IMR-90 (cell line): Measurements from ENCODE around the gene FAM151A. TPM values are rescaled to one million over a fixed set of nuclear protein-coding genes. Genes with fewer than 3 reads are reported as not detected.

Experiments used
- ATAC-seq: fragments of 200-7000 bp; cut with Tn5 transposase; 2 replicates; pipeline ENCODE4 v1.9.1; 2020; ENCODE audit warnings: low read depth, mild to moderate bottlenecking, moderate library complexity
- BruUV-seq: library from RNA; stranded (reverse); fragments of 400-500 nt; replicated peaks from 2 replicates; lab custom pipeline; 2021; lab: Mats Ljungman, UMichigan
- CTCF ChIA-PET: fragments of 300-600 bp; formaldehyde crosslinking; extraction: SDS; loops from one replicate; lab custom pipeline; 2021; ENCODE audit warnings: antibody characterized with exemption; lab: Yijun Ruan, JAX
- POLR2A ChIA-PET: fragments of 300-600 bp; sonication (Branson Sonifier 250); formaldehyde crosslinking; loops from one replicate; lab custom pipeline; 2022; ENCODE audit warnings: antibody characterized with exemption; ENCODE audit not compliant: unreplicated experiment; lab: Charles Lee
- DNase-seq: peaks from one replicate; pipeline ENCODE4 v3.0.0; 2013
- H2AFZ ChIP-seq: replicated peaks from 2 replicates; pipeline ENCODE3; 2013; ENCODE audit warnings: low read length, mild to moderate bottlenecking; ENCODE audit not compliant: poor library complexity
- H2AK5ac ChIP-seq: 2 replicates; pipeline ENCODE4 v1.6.1; 2013; ENCODE audit warnings: low read depth, low read length, inconsistent platforms
- H2AK9ac ChIP-seq: replicated peaks from 2 replicates; pipeline ENCODE3; 2013; ENCODE audit warnings: mild to moderate bottlenecking, low read depth, low read length, moderate library complexity; ENCODE audit not compliant: poor library complexity
- H2BK120ac ChIP-seq: 2 replicates; pipeline ENCODE4 v1.6.1; 2013; ENCODE audit warnings: low read depth, low read length, inconsistent platforms
- H2BK15ac ChIP-seq: 3 replicates; pipeline ENCODE4 v1.6.1; 2013; ENCODE audit warnings: low read depth, low read length, inconsistent platforms
- H2BK20ac ChIP-seq: 2 replicates; pipeline ENCODE4 v1.6.1; 2013; ENCODE audit warnings: low read depth, mild to moderate bottlenecking, inconsistent platforms, low read length, moderate library complexity
- H2BK5ac ChIP-seq: 2 replicates; pipeline ENCODE4 v1.6.1; 2013; ENCODE audit warnings: mild to moderate bottlenecking, low read depth, low read length, inconsistent platforms; ENCODE audit not compliant: poor library complexity, severe bottlenecking
- H3K14ac ChIP-seq: replicated peaks from 2 replicates; pipeline ENCODE4 v1.6.1; 2013; ENCODE audit warnings: low read depth, low read length, inconsistent platforms
- H3K18ac ChIP-seq: 2 replicates; pipeline ENCODE4 v1.6.1; 2013; ENCODE audit warnings: low read depth, low read length, control low read depth
- H3K23ac ChIP-seq: 2 replicates; pipeline ENCODE4 v1.6.1; 2013; ENCODE audit warnings: low read depth, low read length, inconsistent platforms
- H3K27ac ChIP-seq: 2 replicates; pipeline ENCODE4 v1.5.1; 2013; ENCODE audit warnings: mild to moderate bottlenecking, control low read depth, low read length; ENCODE audit not compliant: insufficient read depth
- H3K27me3 ChIP-seq: 2 replicates; pipeline ENCODE4 v1.6.1; 2013; ENCODE audit warnings: low read length; ENCODE audit not compliant: control insufficient read depth, insufficient read depth
- H3K36me3 ChIP-seq: 2 replicates; pipeline ENCODE4 v1.6.1; 2013; ENCODE audit warnings: low read length, mixed read lengths; ENCODE audit not compliant: control insufficient read depth, insufficient read depth
- H3K4ac ChIP-seq: 2 replicates; pipeline ENCODE4 v1.6.1; 2013; ENCODE audit warnings: low read depth, low read length, inconsistent platforms
- H3K4me1 ChIP-seq: 2 replicates; pipeline ENCODE4 v1.6.1; 2013; ENCODE audit warnings: low read length, mixed read lengths; ENCODE audit not compliant: control insufficient read depth, insufficient read depth
- H3K4me2 ChIP-seq: 2 replicates; pipeline ENCODE4 v1.6.1; 2013; ENCODE audit warnings: low read depth, mild to moderate bottlenecking, control low read depth, low read length, moderate library complexity
- H3K4me3 ChIP-seq: 2 replicates; pipeline ENCODE4 v1.5.1; 2013; ENCODE audit warnings: low read depth, mild to moderate bottlenecking, control low read depth, low read length, moderate library complexity; ENCODE audit not compliant: insufficient read depth
- H3K56ac ChIP-seq: 2 replicates; pipeline ENCODE4 v1.6.1; 2013; ENCODE audit warnings: low read length, inconsistent platforms; ENCODE audit not compliant: insufficient read depth; ENCODE audit errors: extremely low read depth
- H3K79me1 ChIP-seq, 2 experiments: 2 replicates each; pipeline ENCODE4 v1.6.1; 2013; ENCODE audit warnings: low read length in 2 of 2, inconsistent platforms in 1 of 2, low read depth in 1 of 2
- H3K9ac ChIP-seq: 2 replicates; pipeline ENCODE4 v1.6.1; 2013; ENCODE audit warnings: low read depth, low read length, control low read depth
- H3K9me1 ChIP-seq: 2 replicates; pipeline ENCODE4 v1.6.1; 2013; ENCODE audit warnings: low read length, inconsistent platforms; ENCODE audit not compliant: insufficient read depth
- H3K9me3 ChIP-seq: 2 replicates; pipeline ENCODE4 v1.6.1; 2013; ENCODE audit warnings: low read length; ENCODE audit not compliant: control insufficient read depth, insufficient read depth
- H4K20me1 ChIP-seq: 2 replicates; pipeline ENCODE4 v1.6.1; 2013; ENCODE audit warnings: low read length, inconsistent platforms; ENCODE audit not compliant: insufficient read depth
- H4K5ac ChIP-seq: 2 replicates; pipeline ENCODE4 v1.6.1; 2013; ENCODE audit warnings: mild to moderate bottlenecking, low read depth, low read length, control low read depth
- H4K8ac ChIP-seq, 2 experiments: 2 replicates each; pipeline ENCODE4 v1.6.1; 2013; ENCODE audit warnings: low read depth in 2 of 2, low read length in 2 of 2, control low read depth in 1 of 2, inconsistent platforms in 1 of 2
- H4K91ac ChIP-seq: 2 replicates; pipeline ENCODE4 v1.6.1; 2013; ENCODE audit warnings: low read depth, low read length, inconsistent platforms; ENCODE audit not compliant: insufficient read depth
- CTCF ChIP-seq: conservative IDR thresholded peaks from 2 replicates; pipeline ENCODE4 v1.5.1; 2012; ENCODE audit warnings: mild to moderate bottlenecking, low read depth, low read length, improper control_type of control experiment
- ELK1 ChIP-seq: fragments of 150-350 bp; IDR thresholded peaks from 2 replicates; pipeline ENCODE4 v1.6.1; 2016; ENCODE audit warnings: low read depth, mild to moderate bottlenecking, low read length, moderate library complexity, borderline replicate concordance
- FOS ChIP-seq: fragments of 150-350 bp; IDR thresholded peaks from 2 replicates; pipeline ENCODE4 v1.6.1; 2016; ENCODE audit warnings: low read depth, low read length
- NFE2L2 ChIP-seq: fragments of 150-350 bp; IDR thresholded peaks from 2 replicates; pipeline ENCODE4 v1.6.1; 2016; ENCODE audit warnings: low read depth, mild to moderate bottlenecking, low read length
- WGBS, 2 experiments: methylation state at CpG; one replicate each; pipeline versions ENCODE4 v1.1.5 to v1.1.7; 2013; ENCODE audit warnings: missing lambda C conversion rate in 2 of 2; ENCODE audit not compliant: insufficient read length in 1 of 2; ENCODE audit errors: extremely low coverage in 2 of 2; 5-methylcytosine and 5-hydroxymethylcytosine counted together
- dilution Hi-C: fragments of 300-500 bp; cut with HindIII; formaldehyde crosslinking; loops from one replicate; pipeline ENCODE4 v1.14.3; 2018; ENCODE audit warnings: low sequenced_read_pairs; ENCODE audit not compliant: unreplicated experiment
- in situ Hi-C: fragments of 300-500 bp; cut with MboI; formaldehyde crosslinking; loops from 3 replicates; pipeline ENCODE4 v1.14.3; 2019; ENCODE audit warnings: low sequenced_read_pairs, inconsistent platforms, mixed read lengths
- intact Hi-C: fragments of 100-400 bp; cut with micrococcal nuclease; formaldehyde crosslinking; loops from 2 replicates; pipeline ENCODE4 v1.10.0; 2022
- polyA plus RNA-seq, 3 experiments: library from polyadenylated mRNA; depleted of rRNA; stranded (reverse); fragments of >200 nt; gene quantifications; 2 replicates each; pipeline ENCODE4 v1.2.3, GENCODE V29; 2012; ENCODE audit warnings: low replicate concordance in 1 of 3
- total RNA-seq: library from RNA; depleted of rRNA; stranded (reverse); fragments of >200 nt; gene quantifications from 2 replicates; pipeline ENCODE4 v1.2.3, GENCODE V29; 2012

The FAM151A gene
- total and polyA plus RNA-seq, 2 of the 4 experiments (the other 2 are of a cell fraction), result not detected

GRCh38 chr1:54611621-54612020, 11.7 kb downstream of the FAM151A start:
- no peak overlapping the region for H3K56ac ChIP-seq
- no peak overlapping the region for H2AK9ac ChIP-seq
- no peaks in the 10 kb centered on the region for H3K79me1 ChIP-seq
- H3K27ac ChIP-seq, result no peak overlapping the region
- no peak overlapping the region for H2BK5ac ChIP-seq
- H3K27me3 ChIP-seq, result peaks cover 12% of the 10 kb centered on the region
- no peak overlapping the region for H4K8ac ChIP-seq
- H3K4me2 ChIP-seq, result no peak overlapping the region
- TF ChIP-seq NFE2L2 (no peak), CTCF (no peak), ELK1 (no peak), FOS (no peak)
- H3K14ac ChIP-seq, result no peak overlapping the region
- intact Hi-C loops, result no loop called here
- H2BK15ac ChIP-seq, result no peak overlapping the region
- WGBS, 2 experiments, result 91% methylated on average over 5 of the region's 8 CpGs; no CpG with 5 or more reads in 1 of the 2 experiments
- no peaks in the 10 kb centered on the region for H3K9me3 ChIP-seq
- H2BK120ac ChIP-seq, result no peak overlapping the region
- no peaks in the 10 kb centered on the region for H3K4me1 ChIP-seq
- no peak overlapping the region for H4K5ac ChIP-seq
- no TSS peak for BruUV-seq
- no peak overlapping the region for H3K4me3 ChIP-seq
- no peaks in the 10 kb centered on the region for H3K9me1 ChIP-seq
- ATAC-seq (no peak), DNase-seq (no peak)
- dilution Hi-C loops, result no loop called here
- H3K9ac ChIP-seq, result no peak overlapping the region
- H4K91ac ChIP-seq, result no peak overlapping the region
- ChIA-PET POLR2A (no interaction called here), CTCF (interaction anchor here (0.6 kb wide), 1 partner anchor 27 kb away, joined by 3 read pairs; no protein-coding TSS in a partner anchor)
- in situ Hi-C loops, result no loop called here
- no peaks in the 10 kb centered on the region for H3K36me3 ChIP-seq
- H3K23ac ChIP-seq, result no peak overlapping the region
- no peak overlapping the region for H2BK20ac ChIP-seq
- H4K20me1 ChIP-seq, result no peaks in the 10 kb centered on the region
- no peak overlapping the region for H2AFZ ChIP-seq
- H3K4ac ChIP-seq, result no peak overlapping the region
- no peak overlapping the region for H3K18ac ChIP-seq
- H2AK5ac ChIP-seq, result no peak overlapping the region
